ENCODE measurements around the gene SMARCC2. TPM values are rescaled to one million over a fixed set of nuclear protein-coding genes. Genes with fewer than 3 reads are reported as not detected.

SMARCC2 gene
- total and polyA plus RNA-seq, 2 of the 13 experiments (the other 11 are each of a cell fraction or from before 2014, with no cell fraction given): 21.3 to 24.1 TPM

DNA sequence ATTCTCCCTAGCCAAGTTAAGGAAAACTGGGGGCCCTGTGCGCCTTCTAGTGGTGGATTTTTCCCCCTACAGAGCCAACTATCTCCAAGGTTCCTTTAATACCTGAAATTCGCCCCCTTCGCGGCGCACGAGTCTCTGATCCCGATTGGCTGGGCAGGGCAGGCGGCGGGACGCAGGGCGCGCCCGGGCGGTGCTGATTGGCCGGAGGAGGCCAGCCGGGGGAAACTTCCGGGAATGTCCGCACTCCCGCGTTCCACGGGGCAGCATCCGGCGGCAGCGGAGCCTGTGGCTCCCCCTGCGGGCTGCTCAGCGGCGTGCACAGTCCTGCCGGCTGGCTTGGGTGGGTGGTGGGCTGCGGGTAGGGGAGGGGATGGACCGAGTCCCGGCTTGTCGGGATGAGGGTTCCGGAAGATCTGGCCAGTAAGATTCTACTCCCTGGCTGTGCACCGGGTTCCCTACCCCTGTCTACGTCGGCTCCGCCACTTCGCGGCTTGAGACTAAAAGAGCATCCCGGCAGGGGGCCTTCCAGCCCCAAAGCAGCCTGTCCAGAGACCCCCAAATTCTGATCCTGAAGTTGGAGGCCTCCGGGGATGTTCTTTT is 34.9 kb upstream of the SMARCC2 start, which contains the start of gene NABP2 (continued):
- TF ChIP-seq HNRNPL (IDR thresholded peaks at IDR 0.05; ENCODE audit: low read depth, low read length) (no peak), ZNF160 (CRISPR knock-in tag; IDR thresholded peaks at IDR 0.05) (no peak), ZSCAN20 (CRISPR knock-in tag; IDR thresholded peaks at IDR 0.05; ENCODE audit: borderline replicate concordance) (no peak), ZNF709 (CRISPR knock-in tag; IDR thresholded peaks at IDR 0.05) (peak; percentile 67; the same call in 1 of the 2 replicates), MIXL1 (CRISPR knock-in tag; IDR thresholded peaks at IDR 0.05) (peak; percentile 43; the same call in 1 of the 2 replicates), MTF2 (CRISPR knock-in tag; IDR thresholded peaks at IDR 0.05; ENCODE audit: borderline replicate concordance) (peak; percentile 58; the same call in 1 of the 2 replicates), KLF6 (CRISPR knock-in tag; IDR thresholded peaks at IDR 0.05) (0 out of 2 replicates have a peak, but pooled peaks have one; percentile 31), SOX5 (CRISPR knock-in tag; IDR thresholded peaks at IDR 0.05; ENCODE audit: borderline replicate concordance) (0 out of 2 replicates have a peak, but pooled peaks have one; percentile 28), ZNF549 (CRISPR knock-in tag; IDR thresholded peaks at IDR 0.05) (no peak), ZNF672 (CRISPR knock-in tag; IDR thresholded peaks at IDR 0.05) (no peak), TCF12 (IDR thresholded peaks at IDR 0.05) (no peak), TCF12 (CRISPR knock-in tag; IDR thresholded peaks at IDR 0.05) (no peak), KLF16 (CRISPR knock-in tag; IDR thresholded peaks at IDR 0.05) (peak in 1 of 2 experiments; percentile 77; a peak in 2 of 4 replicates), ZNF24 (IDR thresholded peaks at IDR 0.05) (no peak), ELF1 (CRISPR knock-in tag; IDR thresholded peaks at IDR 0.05) (peak; percentile 96), SRSF9 (IDR thresholded peaks at IDR 0.05; ENCODE audit: borderline replicate concordance, insufficient read depth, low read depth, low read length, poor library complexity, severe bottlenecking) (no peak)
- TF ChIP-seq, protein P1, sequence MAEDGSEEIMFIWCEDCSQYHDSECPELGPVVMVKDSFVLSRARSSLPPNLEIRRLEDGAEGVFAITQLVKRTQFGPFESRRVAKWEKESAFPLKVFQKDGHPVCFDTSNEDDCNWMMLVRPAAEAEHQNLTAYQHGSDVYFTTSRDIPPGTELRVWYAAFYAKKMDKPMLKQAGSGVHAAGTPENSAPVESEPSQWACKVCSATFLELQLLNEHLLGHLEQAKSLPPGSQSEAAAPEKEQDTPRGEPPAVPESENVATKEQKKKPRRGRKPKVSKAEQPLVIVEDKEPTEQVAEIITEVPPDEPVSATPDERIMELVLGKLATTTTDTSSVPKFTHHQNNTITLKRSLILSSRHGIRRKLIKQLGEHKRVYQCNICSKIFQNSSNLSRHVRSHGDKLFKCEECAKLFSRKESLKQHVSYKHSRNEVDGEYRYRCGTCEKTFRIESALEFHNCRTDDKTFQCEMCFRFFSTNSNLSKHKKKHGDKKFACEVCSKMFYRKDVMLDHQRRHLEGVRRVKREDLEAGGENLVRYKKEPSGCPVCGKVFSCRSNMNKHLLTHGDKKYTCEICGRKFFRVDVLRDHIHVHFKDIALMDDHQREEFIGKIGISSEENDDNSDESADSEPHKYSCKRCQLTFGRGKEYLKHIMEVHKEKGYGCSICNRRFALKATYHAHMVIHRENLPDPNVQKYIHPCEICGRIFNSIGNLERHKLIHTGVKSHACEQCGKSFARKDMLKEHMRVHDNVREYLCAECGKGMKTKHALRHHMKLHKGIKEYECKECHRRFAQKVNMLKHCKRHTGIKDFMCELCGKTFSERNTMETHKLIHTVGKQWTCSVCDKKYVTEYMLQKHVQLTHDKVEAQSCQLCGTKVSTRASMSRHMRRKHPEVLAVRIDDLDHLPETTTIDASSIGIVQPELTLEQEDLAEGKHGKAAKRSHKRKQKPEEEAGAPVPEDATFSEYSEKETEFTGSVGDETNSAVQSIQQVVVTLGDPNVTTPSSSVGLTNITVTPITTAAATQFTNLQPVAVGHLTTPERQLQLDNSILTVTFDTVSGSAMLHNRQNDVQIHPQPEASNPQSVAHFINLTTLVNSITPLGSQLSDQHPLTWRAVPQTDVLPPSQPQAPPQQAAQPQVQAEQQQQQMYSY (CRISPR knock-in tag; IDR thresholded peaks at IDR 0.05): no peak
- TF ChIP-seq, protein P2, sequence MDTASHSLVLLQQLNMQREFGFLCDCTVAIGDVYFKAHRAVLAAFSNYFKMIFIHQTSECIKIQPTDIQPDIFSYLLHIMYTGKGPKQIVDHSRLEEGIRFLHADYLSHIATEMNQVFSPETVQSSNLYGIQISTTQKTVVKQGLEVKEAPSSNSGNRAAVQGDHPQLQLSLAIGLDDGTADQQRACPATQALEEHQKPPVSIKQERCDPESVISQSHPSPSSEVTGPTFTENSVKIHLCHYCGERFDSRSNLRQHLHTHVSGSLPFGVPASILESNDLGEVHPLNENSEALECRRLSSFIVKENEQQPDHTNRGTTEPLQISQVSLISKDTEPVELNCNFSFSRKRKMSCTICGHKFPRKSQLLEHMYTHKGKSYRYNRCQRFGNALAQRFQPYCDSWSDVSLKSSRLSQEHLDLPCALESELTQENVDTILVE (CRISPR knock-in tag; IDR thresholded peaks at IDR 0.05): peak; percentile 60; the same call in 1 of the 2 replicates
- TF ChIP-seq, protein P3, sequence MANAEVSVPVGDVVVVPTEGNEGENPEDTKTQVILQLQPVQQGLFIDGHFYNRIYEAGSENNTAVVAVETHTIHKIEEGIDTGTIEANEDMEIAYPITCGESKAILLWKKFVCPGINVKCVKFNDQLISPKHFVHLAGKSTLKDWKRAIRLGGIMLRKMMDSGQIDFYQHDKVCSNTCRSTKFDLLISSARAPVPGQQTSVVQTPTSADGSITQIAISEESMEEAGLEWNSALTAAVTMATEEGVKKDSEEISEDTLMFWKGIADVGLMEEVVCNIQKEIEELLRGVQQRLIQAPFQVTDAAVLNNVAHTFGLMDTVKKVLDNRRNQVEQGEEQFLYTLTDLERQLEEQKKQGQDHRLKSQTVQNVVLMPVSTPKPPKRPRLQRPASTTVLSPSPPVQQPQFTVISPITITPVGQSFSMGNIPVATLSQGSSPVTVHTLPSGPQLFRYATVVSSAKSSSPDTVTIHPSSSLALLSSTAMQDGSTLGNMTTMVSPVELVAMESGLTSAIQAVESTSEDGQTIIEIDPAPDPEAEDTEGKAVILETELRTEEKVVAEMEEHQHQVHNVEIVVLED (CRISPR knock-in tag; IDR thresholded peaks at IDR 0.05; ENCODE audit: borderline replicate concordance): peak; percentile 90
- TF ChIP-seq, protein P4, sequence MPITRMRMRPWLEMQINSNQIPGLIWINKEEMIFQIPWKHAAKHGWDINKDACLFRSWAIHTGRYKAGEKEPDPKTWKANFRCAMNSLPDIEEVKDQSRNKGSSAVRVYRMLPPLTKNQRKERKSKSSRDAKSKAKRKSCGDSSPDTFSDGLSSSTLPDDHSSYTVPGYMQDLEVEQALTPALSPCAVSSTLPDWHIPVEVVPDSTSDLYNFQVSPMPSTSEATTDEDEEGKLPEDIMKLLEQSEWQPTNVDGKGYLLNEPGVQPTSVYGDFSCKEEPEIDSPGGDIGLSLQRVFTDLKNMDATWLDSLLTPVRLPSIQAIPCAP (CRISPR knock-in tag; IDR thresholded peaks at IDR 0.05; ENCODE audit: low read depth): no peak
- TF ChIP-seq, protein P5, sequence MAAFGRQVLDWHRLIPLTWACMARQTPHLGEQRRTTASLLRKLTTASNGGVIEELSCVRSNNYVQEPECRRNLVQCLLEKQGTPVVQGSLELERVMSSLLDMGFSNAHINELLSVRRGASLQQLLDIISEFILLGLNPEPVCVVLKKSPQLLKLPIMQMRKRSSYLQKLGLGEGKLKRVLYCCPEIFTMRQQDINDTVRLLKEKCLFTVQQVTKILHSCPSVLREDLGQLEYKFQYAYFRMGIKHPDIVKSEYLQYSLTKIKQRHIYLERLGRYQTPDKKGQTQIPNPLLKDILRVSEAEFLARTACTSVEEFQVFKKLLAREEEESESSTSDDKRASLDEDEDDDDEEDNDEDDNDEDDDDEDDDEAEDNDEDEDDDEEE (CRISPR knock-in tag; IDR thresholded peaks at IDR 0.05): no peak
- TF ChIP-seq, protein P6, sequence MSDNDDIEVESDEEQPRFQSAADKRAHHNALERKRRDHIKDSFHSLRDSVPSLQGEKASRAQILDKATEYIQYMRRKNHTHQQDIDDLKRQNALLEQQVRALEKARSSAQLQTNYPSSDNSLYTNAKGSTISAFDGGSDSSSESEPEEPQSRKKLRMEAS (IDR thresholded peaks at IDR 0.05): peak; percentile 86
